ENCODE measurements around the gene ACAD9.
"Not testable (repeated sequence)": the region's sequence is repeated elsewhere in the genome, so short reads cannot be mapped to it uniquely, and the experiment has no call there.

The ACAD9 gene

DNA sequence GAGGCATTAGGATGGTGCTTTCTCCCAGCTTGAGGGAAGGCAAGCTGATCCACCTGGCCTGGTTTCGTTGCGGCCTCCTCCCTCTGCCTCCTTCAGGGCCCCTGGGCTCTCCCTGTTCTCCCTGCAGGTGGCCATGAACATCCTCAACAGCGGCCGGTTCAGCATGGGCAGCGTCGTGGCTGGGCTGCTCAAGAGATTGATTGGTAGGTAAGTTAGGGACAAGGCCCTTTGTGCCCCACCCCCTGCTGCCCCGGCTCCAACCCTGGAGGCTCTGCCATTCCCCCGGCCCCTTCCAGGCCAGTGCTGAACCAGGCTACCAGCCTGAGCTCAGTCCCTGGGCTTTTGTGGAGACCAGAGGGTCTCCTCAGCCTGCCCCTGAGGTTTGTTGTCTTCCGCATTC, 23.0 kb downstream of the ACAD9 start:
- DNase-seq: no peak

DNA sequence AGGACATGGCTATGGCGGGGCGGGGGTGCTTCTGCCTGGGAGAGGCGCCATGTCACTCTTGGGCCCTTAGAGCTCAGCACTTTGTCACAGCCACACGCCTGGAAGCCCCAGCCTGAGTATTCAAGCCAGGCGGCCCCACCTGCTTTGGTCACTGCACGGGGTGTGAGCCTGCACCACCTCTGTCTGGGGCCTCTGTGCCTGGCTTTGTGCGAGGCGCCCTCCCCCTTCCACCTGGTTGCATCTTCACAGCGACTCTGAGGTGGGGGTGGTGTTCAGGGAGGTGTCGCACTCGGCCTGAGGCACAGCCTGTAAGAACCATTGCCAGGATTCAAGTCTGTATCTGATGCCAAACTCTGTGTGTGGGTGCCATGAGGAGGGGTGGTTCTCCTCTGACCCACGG, 24.1 kb downstream of the ACAD9 start:
- no peak for DNase-seq

DNA sequence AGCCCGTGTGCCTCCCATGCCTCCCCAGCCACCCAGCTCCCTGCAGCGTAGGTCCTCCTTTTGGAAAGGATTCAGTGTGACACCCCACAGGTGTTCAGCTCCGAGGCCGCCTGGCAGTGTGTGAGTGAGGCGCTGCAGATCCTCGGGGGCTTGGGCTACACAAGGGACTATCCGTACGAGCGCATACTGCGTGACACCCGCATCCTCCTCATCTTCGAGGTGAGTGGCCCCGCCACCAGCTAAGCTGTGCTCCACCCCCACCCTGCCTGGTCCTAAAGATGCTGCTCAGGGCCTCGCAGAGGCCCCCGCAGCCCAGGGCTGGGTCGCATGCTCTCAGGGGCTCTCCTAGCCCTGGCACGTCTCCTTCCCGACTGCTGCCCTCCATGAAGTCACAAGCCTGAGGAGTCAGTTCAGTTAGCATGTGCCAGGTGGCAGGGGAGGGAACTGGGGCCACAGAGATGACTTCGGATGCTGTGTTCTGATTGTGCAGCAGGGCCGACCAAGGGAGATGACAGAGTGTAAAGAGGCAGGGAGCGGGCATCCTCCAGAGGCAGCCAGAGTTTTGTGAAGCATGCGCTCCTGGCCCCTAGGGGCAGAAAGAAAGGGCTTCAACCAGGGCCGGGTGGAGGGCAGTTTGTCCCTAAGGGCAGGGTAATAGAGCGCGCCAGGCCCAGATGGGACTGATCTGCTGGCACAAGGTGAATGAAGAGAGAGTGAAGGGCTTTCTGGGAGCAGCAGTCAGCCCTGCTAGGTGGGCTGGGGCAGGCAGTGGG, 26.8 kb downstream of the ACAD9 start:
- no peak for DNase-seq

DNA sequence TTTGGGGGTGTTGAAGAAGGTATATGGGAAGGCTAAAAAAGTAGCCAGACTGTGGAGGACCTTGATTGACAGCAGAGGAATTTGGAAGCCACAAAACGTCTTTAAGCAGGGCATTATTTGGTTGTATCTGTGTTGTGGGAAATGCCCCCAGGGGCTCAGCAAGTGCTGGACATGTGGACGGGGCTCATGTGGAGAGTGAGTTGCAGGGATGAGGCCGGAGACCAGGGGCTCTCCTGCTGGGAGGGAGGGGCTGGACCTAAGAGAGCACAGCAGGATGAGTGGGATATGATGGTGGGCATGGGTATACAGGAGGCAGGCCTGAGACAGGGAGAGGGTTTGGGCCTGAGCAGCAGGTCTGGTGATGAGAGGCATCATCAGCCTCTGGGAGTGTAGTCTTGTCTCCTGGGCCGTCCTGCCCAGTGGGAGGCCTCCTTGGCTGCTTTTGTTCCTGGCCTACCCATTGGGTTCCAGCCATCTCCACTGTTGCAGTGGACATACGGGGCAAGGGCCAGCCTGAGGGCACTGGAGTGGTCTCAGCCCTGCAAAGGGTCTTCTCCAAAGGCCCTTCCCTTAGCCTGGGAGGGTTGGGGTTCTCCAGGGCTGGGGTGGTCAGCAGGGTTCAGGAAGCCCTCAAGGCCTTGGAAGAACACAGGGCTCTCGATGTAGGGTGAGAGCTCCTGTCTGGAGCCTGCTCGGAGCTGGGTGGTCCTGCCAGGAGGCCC, 27.5 kb downstream of the ACAD9 start:
- DNase-seq: no peak

DNA sequence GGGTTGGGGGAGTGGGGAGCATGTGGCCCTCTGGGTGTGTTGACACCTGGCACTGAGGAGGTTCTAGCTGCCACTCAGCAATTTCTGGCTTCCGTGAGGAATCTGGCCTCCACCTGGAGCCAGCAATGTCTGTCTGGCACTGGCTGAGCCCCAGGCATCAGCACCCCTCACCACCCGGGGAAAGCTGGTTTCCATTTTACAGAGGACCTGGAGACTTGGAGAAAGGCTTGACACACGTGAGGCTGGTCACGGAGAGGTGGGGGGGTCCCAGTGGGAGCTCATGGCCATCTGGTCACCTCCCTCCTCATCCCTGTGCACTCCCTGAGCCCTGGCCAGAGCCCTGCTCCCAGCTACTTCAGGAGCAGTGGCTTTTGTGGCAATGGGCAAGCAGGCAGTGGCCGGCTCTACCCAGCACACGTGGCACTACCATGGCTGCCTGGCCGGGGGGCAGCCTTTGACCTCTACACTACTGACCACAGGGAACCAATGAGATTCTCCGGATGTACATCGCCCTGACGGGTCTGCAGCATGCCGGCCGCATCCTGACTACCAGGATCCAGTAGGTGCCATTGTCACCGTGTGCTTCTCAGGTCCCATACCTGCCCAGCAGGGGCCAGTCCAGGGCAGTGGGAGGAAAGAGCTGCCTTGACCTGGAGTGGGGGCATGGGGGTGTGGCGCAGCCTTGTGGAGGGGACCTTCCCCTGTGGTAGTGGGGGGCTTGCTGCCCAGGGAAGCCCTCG, 28.5 kb downstream of the ACAD9 start:
- no peak for DNase-seq

DNA sequence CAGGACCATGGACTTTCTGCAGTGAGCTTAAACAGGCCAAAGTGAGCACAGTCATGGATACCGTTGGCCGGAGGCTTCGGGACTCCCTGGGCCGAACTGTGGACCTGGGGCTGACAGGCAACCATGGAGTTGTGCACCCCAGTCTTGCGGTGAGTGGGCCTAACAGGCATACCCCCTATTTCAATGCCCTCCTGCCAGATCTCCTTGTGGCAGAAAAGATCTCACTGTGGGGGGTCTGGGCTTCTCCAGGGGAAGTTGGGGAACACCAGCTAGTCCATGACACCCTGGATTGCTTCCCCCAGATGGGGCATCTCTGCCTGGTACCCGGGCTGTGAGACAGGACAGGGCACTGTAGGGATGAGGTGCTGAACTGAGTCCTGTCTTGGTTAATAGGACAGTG, 29.5 kb downstream of the ACAD9 start:
- DNase-seq: no peak

DNA sequence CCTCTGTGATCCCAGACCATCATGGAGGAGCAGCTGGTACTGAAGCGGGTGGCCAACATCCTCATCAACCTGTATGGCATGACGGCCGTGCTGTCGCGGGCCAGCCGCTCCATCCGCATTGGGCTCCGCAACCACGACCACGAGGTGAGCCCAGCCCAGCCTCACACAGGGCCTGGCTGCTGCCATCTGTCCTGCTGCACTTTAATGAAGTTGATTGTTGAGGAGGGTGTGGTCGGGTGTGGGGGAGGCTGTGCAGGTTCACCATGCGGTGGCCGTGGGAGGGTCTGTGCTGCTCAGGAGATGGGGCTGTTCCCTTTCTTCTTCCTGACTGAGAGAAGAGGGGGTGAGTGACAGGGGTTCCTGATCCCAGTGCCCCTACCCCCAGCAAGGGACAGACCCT, 30.6 kb downstream of the ACAD9 start:
- DNase-seq: no peak

DNA sequence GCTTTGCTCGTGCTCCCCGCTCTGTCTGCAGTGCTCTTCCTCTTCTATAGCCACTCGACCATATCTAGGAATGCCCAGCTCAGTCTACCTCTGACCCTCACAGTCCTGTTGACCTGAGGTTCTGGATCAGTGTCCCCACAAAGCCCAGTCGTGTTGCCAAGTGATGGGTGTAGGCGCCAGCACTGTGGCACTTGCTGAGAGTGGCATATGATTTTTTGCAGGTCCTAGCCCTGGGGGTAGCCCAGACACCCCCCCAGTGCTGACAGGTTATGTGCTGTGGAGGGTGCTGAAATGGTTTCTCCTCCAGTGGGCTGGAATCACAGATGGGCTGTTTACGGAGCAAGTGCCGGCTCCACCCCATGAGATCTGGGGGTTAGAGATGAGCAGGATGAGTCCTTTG, 32.5 kb downstream of the ACAD9 start:
- no peak for DNase-seq

DNA sequence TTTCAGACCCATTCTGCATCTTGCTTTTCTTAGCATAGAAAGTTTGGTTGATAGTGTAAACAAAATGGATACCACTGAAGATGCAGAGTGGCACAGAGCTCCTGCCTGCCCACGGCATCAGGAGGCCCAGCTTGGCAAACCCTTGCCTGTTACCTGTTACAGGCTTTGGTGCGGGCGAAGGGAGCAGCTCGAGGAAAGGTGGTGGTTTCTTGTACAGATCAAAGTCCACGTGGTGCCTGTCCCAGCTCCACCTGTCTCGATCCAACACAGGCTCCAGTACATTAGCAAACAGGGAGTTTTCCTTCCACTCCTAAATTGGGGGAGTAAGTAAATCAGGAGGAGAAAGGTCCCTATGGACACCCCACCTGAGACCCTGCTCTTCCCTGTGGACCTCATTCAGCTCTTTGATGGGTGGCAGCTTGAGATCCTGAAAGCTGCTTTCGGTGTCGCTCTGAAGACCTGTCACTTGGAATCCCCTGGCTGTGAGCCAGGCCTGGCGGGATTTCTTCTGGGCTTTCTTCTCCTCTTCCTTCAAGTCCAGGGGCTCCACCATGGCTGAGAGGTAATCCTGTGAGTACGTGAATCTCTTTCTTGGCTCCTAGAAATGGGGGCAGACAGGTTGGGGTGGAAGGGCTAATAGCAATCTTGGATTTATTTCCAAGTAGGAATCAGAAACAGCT, 35.7 kb downstream of the ACAD9 start:
- DNase-seq: no peak

DNA sequence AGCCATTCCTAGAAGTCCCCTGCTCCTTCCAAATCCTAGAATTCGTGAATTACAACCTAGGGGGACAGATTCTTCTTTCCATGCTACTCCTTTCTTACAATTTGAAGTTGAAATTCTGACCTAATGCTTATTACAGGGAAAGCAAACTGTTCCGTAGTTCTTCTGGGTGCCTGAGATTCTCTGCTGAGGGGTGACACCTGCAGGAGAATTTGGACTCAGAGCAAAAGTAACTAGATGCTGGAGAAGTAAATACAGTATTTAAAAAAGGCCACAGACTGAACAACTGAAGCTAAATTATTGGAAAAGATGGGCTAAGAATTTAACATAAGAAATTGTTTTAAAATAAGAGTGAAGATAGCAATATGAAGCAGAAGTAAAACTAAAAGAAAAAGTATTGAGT, 37.9 kb downstream of the ACAD9 start:
- no peak for DNase-seq

DNA sequence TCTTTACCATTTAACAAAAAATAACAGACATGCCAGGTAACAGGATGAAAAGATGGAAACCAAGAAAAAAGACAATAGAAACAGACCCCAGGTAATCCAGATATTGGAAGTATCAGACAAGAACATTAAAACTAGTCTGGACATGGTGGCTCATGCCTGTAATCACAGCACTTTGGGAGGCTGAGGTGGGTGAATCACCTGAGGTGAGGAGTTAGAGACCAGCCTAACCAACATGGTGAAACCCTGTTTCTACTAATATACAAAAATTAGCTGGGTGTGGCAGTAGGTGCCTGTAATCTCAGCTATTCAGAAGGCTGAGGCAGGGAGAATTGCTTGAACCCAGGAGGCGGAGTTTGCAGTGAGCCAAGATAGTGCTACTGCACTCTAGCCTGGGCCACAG, 40.6 kb downstream of the ACAD9 start:
- no peak for DNase-seq

DNA sequence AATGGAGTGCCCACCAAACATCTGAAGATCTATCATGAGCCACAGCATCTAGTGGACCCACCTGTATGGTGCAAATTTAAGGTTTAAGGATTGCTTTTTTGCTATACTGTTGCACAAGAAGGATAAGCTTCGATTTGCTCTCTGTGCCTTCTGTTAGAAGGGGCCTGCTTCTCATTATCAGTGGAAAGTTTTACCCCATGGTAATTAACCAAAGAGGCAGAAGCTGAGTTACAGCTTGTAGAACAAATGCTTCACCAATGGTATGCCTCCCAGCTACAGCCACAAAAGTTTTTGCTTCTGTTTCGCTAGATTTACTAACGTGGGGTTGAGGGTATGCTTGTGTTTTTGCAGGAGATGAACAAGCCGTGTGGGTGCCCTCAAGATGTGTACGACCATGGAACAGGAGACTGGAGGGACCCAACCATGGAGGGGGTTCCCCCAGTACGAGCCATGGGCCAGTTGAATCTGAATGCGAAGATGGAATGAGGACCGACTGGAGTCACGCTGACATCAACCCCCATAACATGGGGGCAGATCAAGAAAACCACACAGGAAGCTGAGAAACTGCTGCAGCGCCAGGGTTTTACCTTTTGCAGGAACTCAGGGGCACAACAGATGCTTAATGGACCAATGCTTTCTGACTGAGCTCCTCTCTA, 43.5 kb downstream of the ACAD9 start:
- DNase-seq: peak; percentile 72

DNA sequence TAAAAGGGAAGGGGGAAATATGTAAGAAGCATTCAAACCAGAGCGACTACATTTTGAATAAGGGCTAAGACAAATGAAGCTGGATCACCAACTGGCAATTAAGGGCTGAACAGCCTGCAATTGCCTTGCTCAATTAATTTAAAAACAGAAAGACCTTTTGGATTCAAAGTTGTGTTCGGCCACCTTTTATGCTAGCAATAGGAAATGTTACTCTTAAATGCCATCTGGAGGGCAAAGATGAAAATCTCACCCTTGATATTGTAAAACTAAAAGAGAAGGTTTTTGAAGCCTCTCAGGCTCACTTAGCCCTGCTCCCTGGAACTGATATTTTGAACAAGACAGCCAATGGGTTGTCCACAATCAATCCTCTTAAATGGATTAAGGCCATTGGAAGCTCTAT, 44.2 kb downstream of the ACAD9 start:
- DNase-seq: no peak

DNA sequence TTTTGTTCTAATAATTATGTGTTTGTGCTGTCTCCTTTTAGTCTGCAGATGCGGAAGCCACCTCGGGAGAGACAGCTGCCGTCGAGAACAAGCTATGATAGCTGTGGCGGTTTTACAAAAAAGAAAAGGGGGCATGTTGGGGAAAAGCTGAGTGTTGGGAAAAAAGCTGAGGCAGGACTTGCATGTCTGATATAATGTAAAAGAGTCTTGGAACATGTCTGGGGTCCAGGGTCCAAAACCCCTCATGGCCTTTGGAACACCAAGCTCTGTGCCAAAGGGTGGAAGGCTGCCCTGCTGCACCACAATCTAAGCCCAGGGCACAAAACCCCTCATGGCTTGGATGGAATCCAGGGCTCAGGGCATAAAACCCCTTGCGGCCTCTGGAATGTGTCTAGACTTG, 44.6 kb downstream of the ACAD9 start:
- DNase-seq: not testable (repeated sequence)

DNA sequence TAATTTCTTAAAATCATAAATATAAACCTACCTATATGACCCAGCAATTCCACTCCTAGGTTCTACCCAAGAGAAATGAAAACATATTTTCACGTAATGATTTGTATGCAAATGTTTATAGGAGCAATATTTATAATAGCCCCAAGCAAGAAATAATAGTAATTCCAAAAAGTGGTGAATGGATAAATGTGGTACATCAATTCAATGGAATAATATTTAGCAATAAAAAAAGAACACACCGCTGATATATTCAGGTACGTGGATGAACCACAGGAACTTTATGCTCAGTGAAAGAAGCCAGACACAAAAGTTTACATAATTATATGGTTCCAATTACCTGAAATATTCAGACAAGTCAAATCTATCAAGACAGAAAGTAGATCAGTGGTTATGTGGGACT, 49.9 kb downstream of the ACAD9 start:
- no peak for DNase-seq

DNA sequence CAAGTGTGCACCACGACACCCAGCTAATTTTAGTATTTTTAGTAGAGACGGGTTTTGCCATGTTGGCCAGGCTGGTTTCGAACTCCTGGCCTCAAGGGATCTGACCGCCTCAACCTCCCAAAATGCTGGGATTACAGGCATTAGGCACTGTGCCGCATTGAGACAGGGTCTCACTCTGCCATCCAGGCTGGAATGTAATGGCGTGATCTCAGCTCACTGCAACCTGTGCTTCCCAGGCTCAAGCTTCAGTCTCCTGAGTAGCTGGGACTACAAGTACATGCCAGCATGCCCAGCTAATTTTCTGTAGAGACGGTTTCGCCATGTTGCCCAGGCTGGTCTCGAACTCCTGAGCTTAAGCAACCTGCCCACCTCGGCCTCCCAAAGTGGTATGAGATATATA, 51.6 kb downstream of the ACAD9 start:
- DNase-seq: no peak

DNA sequence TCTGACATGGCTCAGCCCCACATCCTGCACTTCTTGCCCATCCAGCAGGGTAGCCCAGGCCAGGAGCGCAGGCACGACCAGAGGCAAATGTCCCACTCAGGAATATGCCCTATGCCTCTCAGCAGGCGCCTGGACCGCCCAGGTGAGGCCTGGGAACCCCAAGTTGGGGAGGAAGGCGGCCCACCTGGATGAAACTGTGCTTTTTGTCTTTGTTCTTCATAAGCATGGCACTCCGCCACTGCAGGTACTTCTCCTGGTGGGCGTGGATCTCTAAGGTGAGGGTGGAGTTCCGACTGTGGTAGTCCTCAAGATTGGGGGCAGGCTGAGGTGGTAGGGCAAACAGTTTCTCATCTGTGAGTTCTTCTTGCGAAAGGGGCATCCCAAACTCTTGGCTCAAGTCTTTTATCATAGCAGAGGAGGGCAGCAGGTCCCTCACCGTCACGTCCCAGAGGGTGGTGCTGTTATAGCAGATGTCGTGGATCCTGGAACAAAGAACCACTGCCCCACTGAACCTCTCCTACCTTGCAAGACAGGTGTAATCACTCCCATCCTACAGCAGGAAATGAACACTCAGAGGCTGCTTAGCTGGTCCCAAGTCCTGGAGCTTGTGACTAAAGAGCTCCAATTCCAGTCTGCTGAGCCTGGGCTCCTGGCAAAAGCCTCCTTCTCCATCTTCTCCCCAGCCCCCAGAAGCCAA, 53.2 kb downstream of the ACAD9 start:
- DNase-seq: no peak

DNA sequence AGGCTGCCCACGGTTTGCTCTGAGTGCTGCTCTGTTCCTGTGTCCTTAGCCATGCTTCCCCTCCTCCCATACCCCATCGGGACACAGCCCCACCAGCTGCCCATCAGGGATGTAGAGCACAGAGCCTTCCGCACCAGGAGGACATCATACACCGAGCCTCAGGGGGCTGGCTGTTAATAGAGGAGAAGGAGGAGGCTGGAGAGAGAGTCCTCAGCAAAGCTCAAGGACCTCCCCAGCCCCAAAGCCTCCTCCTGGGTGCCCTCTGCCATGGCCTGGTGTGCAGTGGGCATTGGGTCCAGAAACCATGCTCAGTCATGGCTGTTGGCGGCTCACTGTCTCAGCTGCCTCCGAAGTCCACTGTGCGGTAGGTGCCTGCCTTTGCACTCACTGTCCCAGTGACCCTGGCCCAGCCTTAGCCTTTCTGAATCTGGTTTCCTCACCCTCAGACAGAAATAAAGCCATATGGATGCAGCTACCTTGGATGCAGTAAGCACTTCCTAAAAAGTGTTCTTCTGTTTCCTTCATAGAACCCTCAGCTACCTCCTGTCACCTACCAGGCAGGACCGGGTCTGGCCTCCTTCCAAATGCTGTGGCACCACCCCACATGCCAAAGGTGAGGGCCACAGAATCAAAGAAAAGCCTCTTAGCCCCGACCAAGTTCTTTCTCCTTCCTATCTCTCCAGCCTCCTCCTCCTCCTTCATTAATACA, 53.9 kb downstream of the ACAD9 start:
- no peak for DNase-seq

DNA sequence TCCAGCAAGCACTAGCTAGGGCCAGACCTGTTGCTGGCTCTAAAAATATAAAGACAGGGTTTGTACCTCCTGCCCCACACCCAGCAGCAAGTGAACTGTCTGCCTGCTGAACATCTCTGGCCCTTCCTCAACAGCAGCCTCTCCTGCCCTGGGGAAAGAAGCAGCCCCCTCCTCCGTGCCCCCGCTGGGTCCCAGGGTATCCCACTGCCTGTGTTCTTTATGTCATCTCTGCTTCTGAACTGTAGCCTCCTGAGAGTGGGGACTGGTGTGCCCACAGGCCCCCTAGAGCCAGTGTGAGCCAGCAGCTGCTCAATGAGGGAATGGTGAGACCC, 54.5 kb downstream of the ACAD9 start:
- DNase-seq: no peak

DNA sequence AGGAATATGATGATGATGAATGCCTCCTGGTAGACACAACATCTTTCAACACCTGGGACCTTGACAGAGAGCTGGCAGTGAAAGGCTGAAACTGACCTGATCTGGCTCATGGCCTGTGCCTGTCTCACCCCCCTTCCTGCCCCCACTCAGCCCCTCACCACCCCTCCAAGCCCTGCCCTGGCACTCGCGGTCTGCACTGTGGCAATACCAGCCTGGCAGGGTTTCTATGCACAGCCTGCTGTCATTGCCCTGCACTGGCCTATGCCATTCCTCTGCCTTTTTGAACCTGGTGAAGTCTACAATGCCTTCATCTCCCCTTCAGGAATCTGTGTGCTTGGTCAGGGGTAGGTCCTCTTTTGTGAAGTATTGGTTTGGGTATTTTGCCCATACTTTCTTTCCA, 56.5 kb downstream of the ACAD9 start:
- DNase-seq: no peak

DNA sequence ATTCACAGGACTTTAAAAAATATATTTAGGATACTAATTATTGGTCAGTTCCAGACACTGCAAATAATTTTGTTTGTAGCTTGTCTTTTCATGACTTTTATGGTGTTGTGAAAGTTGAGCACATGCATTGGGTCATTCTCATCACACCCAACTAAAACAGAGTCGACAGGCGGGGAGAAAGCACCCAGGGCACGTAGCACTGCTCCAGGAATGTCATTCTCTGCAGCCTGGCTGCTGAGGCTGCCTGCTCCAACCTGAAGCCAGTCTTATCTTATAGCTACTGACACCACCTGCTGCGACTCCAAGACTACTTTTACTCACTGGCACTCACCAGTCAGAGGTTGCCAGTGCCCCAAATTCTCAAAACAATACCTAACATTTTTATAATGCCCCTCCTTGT, 56.9 kb downstream of the ACAD9 start:
- no peak for DNase-seq

DNA sequence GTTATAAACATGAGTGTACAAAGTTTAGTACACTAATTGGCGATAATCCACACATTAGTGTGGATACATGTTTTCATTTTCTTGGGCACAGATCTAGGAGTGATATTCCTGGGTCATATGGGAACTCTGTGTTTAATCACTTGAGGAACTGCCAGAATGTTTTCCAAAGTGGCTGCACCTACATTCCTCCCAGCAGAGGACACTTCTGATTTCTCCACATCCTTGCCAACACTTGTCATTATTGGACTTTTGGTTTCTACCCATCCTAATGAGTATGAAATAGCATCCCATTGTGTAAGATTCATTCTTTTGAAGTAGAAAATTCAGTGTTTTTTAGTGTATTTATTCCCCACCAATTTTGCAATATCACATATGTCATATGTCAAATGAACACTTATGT, 60.8 kb downstream of the ACAD9 start:
- DNase-seq: no peak

All from CD4-positive, alpha-beta T cell treated with Interleukin-6 for 4 hours (primary cell).